Stimulated activated CD4-positive, alpha-beta T cell treated with anti-CD3 and anti-CD28 coated beads, Interleukin-12 subunit alpha, Interleukin-12 subunit beta, amount 100 ng/mL, for 24 hours (primary cell): ENCODE results near the gene THOC5.
"Not testable (repeated sequence)": the region's sequence is repeated elsewhere in the genome, so short reads cannot be mapped to it uniquely, and the experiment has no call there.

Source experiments
- DNase-seq, 2 experiments: peaks; one replicate each; pipeline ENCODE4 v3.0.0-alpha.2; 2020; ENCODE audit warnings: low read depth in 2 of 2

Gene THOC5

GRCh38 chr22:29563652-29564460 lies 10.3 kb upstream of the THOC5 start:
- DNase-seq = no peak

GRCh38 chr22:29559853-29560252 lies 6.3 kb upstream of the THOC5 start:
- no peak for DNase-seq

DNA sequence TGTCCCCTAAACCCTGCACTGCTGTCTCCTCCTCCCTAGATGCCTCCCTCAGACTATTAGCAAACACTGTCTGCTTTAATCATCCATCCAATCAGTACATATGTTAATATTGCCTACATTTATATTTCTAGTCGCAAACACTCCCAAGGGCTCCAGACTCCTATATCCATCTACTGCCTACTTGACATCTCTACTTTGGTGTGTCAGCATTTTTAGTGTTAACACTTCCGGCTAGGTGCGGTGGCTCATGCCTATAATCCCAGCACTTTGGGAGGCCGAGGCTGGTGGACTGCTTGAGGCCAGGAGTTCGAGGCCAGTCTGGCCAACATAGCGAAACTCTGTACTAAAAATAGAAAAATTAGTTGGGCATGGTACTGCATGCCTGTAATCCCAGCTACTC lies 5.5 kb upstream of the THOC5 start:
- no peak for DNase-seq

DNA sequence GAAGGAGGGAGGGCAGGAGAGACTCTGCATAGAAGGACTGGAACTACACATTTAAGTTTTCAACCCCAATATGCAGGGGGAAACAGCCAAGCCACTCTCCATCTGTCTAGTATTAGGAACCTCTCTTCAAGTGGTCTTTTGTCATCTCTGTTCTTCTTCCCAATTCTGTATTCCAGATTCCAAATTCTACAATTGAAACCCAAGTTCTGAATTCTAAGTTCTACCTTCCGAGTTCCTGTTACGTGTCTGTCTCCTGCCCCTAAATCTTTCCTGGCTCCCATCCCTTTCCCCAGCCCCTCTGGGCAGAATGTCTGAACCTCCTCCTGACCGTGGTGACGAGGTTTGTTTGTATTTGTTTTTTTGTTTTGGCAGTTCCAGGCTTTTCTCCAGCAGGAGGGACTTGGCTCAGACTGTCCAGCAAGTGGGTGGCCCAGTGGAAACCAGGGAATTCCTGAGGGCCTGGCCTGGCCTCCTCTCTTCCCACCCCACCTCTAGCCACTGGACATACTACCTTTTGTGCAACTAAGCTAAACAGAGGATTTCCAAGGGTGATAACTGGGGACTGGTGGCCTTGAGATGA lies 1.6 kb upstream of the THOC5 start:
- no peak for DNase-seq

DNA sequence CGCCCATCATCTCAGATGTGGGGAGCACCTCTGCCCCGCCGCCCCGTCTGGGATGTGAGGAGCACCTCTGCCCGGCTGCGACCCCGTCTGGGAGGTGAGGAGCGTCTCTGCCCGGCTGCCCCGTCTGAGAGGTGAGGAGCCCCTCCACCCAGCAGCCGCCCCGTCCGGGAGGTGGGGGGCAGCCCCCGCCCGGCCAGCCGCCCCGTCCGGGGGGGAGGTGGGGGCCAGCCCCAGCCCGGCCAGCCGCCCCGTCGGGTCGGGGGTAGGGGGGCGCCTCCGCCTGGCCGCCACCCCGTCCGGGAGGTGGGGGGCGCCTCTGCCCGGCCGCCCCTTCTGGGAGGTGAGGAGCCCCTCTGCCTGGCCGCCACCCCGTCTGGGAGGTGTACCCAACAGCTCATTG lies 1.2 kb downstream of the THOC5 start:
- not testable (repeated sequence) for DNase-seq

DNA sequence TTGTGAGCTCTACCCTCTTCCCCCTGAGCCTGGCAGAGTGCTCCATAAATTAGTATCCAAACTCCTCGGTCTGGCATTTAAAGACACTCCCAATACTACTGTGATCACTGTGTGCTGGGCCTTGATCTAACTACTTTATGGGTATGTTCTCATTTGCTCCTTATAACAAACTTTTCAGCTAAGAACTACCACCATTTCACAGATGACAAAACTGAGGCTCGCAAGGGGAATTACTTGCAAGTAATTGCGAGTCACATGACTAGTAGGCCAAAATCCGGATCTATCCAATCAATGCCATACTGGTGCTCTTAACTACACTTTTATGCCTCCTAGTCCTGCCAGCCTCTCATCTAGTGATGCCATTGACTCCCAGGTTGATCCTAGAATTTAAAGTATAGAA lies 3.6 kb downstream of the THOC5 start:
- no peak for DNase-seq

GRCh38 chr22:29545045-29545444 lies 8.5 kb downstream of the THOC5 start:
- not testable (repeated sequence) for DNase-seq

DNA sequence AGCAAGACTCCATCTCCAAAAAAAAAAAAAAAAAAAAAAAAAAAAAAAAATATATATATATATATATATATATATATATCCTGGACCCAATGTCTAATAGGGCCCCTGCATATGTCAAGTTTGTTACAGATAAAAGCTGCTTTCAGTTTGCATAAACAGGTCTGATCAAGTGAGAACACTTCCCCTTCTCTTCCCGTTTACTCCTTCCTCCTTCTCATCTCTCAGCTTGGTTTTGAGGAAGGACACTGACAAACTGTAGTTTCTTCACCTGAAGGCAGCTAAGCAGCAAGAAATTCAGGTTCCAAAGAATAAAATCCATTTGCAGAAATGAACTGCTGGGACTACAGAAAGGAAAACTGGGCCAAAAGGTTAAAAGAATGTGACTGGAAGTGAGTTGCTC lies 11.7 kb downstream of the THOC5 start:
- DNase-seq = no peak

DNA sequence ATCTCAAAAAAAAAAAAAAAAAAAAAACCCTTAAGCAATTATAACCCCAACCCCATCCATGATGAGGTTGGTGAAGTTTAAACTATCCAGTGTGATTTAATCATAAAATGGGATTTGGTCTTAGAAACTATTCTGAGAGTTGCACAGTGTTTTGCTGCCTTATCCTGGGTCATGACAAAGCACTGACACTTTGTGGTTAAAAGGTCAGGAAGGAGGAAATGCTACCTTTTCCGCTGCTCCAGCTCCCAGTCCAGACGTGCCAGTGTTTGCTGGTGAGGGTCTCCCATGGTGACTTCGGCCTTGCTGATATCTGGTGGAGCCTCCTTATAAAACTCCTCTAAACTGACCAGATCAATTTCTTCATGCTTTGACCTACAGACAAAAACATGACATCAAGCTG lies 14.5 kb downstream of the THOC5 start:
- no peak for DNase-seq

- no peak for DNase-seq
Measured at GRCh38 chr22:29536411-29536810, 17.1 kb downstream of the THOC5 start.

GRCh38 chr22:29531419-29531818 lies 22.1 kb downstream of the THOC5 start:
- DNase-seq = no peak

- no peak for DNase-seq
Measured at GRCh38 chr22:29530716-29531115, 22.8 kb downstream of the THOC5 start.

GRCh38 chr22:29528144-29528543 lies 25.4 kb downstream of the THOC5 start:
- DNase-seq = no peak

GRCh38 chr22:29524442-29525191 lies 28.9 kb downstream of the THOC5 start:
- no peak for DNase-seq

DNA sequence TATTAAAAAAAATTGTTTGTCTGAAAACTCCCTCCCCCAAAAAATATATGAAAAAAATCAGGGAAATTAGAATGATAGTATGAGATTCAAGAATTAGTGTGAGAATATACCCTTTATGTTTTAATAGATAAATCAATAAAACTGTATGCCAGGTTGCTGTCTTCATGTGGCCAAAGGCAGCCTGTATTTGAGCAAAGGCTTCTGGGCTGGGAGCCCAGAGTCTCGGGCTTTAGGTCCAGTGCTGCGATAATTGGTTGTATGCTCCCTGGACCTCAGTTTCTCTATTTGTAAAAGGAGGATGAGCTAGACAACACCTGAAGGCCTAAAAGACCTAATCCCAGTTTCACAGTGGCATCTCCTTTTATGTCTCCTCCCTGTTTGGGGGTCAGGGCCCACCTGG lies 29.8 kb downstream of the THOC5 start:
- DNase-seq = no peak

- DNase-seq = no peak
Measured at GRCh38 chr22:29521526-29521925, 32.0 kb downstream of the THOC5 start.

GRCh38 chr22:29520851-29521250 lies 32.7 kb downstream of the THOC5 start:
- no peak for DNase-seq

- DNase-seq = no peak
Measured at GRCh38 chr22:29519996-29520395, 33.6 kb downstream of the THOC5 start.

GRCh38 chr22:29518427-29518826 lies 35.1 kb downstream of the THOC5 start:
- DNase-seq = no peak

DNA sequence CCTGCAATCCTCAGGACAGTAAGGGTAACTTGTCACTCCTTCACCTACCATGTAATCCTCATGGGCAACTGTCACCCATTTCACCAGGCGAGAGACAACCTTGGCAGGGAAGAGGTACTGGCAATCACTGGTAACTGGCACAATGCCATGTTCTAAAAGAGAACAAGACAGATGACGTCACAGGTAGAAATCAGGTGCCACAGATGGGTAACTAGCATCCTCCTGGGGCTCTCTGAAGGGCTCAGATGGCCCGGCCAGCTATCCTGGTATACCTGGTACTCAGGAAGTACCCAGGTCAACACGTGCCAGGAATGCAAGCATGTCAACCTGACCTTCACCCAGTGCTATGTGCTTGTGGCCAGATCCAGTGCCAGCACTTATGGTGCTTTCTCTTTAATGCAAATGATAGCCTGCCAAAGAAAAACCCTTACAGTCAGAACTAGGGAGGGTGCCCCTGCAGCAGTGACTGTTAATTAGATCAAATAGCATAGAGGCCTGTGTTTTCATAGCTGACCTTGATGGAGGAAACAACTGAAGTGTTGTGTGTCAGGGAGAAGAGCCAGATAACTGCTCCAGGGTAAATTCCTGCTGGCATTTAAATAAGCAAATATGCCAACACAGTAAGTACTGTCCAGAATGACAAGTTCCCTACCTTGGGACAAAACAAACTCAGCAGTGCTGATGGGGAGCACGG lies 36.2 kb downstream of the THOC5 start:
- no peak for DNase-seq

DNA sequence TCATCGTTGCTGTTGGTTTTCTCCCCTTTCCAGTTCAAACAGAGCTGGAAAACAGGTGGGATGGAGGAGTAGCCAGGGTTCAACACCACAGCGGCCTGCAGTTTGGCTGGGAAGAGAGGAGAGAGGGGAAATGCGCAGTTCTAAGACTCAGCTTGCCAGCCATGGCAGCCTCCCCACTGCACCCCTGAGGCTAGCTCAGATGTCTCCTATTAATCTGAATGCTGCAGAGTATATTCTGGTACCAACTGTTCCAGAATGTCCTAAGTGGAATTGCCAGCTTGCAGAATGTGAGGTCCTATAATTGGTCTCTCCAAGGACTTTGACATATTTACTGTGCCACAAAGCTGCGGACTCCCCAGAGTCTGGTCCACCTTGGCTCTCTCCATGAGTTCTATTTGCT lies 41.5 kb downstream of the THOC5 start:
- DNase-seq = no peak

GRCh38 chr22:29511126-29511862 lies 42.3 kb downstream of the THOC5 start:
- no peak for DNase-seq
